WI38 (cell line): ENCODE results near the gene DSTN.

Experiments used
- H3K4me3 ChIP-seq: 2 replicates; pipeline ENCODE4 v1.5.1; 2011; ENCODE audit warnings: low read depth, mild to moderate bottlenecking, control low read depth, low read length
- TF ChIP-seq, protein P1 (sequence below): IDR thresholded peaks from 2 replicates; pipeline ENCODE4 v1.5.1; 2012; ENCODE audit warnings: low read depth, mild to moderate bottlenecking, control low read depth, low read length

DSTN gene

DNA sequence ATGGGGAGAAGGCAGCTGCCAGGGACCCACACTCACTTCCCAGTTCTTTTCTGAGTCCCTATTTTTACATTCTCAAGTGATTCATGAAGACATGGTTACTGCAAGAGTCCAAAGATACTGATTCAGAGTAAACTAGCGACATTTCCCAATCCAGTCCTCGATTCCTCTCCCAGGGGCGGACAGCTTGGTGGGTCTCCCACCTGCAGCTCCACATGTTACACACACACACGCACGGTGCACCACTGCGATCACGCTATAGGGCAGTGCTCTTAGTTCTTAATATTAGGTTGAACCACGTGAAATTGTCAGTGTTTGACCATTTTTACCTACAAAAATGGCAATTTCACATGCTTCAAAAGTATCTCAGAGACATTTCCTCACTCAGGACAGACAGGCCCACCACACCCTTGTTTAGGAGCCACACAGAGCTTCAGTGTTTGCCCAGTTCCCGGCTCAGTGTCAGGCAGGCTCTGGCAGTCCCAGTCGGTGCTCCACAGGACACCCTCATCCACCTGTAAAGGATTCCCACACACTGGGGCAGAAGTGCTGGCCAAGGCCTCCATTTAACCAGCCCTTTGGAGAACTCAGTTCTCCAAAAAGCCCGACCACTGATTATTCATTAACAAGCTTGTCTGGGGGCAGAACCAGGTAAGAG is 60.4 kb downstream of the DSTN start:
- TF ChIP-seq, protein P1, sequence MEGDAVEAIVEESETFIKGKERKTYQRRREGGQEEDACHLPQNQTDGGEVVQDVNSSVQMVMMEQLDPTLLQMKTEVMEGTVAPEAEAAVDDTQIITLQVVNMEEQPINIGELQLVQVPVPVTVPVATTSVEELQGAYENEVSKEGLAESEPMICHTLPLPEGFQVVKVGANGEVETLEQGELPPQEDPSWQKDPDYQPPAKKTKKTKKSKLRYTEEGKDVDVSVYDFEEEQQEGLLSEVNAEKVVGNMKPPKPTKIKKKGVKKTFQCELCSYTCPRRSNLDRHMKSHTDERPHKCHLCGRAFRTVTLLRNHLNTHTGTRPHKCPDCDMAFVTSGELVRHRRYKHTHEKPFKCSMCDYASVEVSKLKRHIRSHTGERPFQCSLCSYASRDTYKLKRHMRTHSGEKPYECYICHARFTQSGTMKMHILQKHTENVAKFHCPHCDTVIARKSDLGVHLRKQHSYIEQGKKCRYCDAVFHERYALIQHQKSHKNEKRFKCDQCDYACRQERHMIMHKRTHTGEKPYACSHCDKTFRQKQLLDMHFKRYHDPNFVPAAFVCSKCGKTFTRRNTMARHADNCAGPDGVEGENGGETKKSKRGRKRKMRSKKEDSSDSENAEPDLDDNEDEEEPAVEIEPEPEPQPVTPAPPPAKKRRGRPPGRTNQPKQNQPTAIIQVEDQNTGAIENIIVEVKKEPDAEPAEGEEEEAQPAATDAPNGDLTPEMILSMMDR = no peak

DNA sequence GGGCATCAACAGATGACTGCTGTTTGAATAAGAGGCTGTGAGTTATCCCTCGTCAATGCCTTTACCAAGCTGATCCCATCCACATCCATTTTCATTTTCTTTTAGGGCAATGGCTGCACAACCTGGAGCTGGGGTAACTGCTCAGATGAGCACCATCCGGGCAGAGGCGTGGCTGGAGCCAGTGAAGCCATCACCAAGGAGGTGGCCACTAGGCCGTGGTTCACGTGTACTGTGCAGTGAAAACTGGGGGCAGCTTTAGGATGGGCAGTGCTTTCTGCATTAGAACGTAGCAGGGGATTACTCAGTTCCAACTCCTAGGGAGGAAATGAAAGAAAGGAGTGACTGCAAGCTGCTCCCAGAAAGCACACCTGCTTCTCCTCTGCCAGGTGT is 60.9 kb downstream of the DSTN start:
- TF ChIP-seq, protein P1 = no peak
- no peak overlapping the region for H3K4me3 ChIP-seq

More for the DNA sequence above, 60.4 kb downstream of the DSTN start:
- no peak overlapping the region for H3K4me3 ChIP-seq

DNA sequence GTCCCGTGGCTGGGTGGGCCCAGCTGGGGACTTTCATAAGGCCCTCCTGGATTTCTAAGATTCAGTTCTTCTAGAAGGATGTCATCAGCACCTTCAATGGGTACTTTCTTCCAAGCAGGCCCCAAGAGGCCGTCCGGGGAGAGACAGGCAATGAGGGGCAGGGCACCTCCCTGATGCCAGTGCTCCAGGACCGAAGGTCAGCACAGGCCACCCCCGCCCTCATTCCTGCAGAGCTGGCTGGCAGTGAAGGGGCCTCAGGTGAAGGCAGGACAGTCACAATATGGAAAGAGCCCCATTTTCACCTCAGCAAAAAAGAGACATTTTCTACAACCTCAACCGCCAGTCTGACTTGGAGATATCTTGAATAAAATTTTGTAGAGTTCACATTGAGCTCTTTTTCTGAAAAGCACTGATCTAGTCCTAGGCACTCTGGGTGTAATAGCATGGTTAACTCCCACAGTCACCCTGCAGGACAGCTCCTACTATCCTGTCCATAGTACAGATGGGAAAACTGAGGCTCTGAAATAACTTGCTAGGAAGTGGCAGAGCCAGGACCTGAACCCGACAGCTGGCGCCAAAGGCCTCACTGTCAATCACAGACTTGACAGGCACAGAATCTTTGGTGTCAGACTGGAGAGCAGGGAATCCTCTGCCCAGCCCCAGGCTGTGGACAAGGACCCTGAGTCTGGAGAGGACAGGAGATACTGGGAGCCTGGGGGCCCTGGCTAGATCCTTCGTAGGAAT is 61.9 kb downstream of the DSTN start:
- no peak overlapping the region for H3K4me3 ChIP-seq
- TF ChIP-seq, protein P1 = no peak

DNA sequence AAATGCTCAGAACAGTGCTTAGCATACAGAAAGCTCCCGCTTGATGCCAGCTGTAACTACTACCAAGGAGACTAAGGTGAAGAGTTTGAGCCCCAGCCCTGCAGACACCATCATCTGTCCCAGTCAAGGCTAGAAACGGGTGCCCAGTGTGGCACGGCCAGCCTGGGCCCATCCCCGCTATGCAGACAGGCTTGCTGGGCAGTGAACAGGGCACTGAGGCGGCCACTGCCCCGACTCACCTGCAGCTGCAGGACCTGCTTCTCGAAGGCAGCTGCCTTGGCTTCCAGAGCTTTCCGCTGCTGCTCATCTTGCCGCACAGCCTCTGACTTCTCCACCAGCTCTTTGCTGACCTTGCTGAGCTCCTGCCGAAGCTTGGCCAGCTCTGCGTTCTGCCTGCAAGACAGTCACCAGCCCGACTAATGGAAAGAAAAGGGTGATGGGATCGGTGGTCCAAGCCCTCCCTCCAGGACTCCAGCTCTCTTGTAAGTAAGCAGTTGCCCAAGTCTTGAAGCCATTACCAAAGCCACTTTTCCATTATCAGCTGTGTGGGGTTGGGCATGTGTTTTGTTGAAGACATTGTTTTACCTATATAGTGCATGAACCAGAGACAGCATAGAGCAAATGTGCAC is 63.5 kb downstream of the DSTN start:
- TF ChIP-seq, protein P1 = no peak
- no peak overlapping the region for H3K4me3 ChIP-seq

DNA sequence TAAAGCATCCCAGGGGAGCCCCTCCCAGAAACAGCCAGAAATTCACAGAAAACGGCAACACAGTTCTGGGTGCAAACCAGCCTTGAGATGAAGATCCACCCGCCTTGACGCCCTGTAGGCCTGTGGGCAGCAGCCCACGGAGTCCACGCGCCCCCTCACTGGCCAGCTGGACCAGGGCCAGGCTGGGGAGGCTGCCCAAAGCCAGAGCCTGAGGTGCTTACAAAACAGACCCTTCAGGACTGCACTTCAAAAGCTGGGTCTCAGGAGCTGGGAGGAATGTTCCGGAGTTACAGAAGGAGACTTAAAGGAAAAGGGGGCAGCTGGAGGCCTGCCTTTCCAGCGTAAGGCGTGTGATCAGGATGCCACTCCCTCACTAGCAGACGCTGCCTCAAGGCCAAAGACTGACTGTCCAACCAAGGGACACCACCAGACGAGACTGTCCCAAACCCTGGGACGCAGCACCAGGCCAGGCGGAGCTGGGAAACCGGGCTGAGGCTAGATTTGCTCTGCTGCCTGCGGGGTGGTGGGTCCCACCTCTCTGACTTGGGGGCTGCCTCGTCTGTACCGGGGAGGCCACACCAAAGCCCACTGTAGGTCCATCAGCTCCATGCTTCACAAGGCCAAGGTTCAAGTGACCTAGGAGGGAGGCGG is 64.1 kb downstream of the DSTN start:
- TF ChIP-seq, protein P1 = no peak

DNA sequence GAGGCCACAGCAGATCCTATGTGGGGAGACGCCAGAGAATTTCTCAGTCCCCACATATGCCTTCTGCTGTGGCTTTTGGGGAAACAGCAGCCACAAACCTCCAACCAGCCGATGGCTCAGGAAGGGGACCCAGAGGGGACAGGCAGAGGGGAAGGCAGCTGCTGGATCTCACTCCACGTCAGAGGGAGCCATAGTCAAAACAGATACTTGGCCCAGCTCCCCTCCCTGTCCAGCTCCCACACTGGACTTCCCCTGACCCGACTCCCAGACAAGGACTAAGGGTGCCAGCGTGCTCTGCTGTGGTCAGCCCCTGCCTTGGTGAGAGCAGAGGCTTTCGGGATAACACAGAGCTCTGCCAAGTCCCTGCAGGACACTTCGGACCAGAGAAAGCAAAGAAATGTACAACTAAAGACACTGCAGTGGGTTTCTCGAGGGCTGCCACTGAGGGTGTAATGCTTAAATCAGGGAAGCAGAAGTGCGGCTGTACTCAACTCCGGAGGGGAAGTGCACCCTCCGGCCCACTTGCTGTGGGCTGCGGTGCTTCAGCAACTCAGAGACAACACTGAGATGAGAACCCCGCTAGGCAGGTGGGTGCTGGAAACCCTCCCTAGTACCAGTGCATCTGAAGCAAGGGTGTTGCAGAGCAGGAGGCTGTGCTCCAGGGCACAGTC is 64.9 kb downstream of the DSTN start:
- TF ChIP-seq, protein P1 = no peak
- H3K4me3 ChIP-seq = no peak overlapping the region

More for the DNA sequence above, 64.1 kb downstream of the DSTN start:
- H3K4me3 ChIP-seq = no peak overlapping the region
